GM12872 (cell line): ENCODE data around the gene SPTB.

ENCODE experiments used
- TF ChIP-seq, protein P1 (sequence below): IDR thresholded peaks from 3 replicates; pipeline ENCODE4 v1.5.1; 2011; ENCODE audit warnings: low read depth, mild to moderate bottlenecking, low read length, moderate library complexity; ENCODE audit not compliant: insufficient read depth

Gene SPTB

DNA sequence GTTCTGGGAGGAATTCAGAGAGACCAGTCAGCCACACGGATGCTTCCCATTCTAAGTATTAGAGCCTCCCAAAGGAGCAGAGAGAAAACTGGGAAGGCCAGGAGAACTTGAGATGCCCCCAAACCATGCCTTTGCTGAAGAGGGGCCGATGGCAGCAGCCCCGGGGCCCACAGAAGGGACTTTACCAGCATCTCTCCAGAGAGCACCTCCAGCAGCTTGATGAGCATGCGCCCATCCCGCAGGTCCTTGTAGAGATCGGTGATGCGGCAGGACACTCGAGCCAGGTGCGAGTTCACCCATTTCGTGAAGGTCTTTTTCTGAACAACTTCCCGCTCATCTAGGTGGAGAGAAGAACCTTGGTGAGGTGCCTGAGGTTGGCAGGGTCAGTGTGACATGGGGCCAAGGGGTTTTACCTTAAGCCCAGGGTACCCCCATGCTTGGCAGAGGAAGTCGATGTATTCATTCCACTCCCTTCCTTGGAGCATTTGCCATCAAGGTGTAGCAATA is 74.9 kb downstream of the SPTB start:
- TF ChIP-seq, protein P1, sequence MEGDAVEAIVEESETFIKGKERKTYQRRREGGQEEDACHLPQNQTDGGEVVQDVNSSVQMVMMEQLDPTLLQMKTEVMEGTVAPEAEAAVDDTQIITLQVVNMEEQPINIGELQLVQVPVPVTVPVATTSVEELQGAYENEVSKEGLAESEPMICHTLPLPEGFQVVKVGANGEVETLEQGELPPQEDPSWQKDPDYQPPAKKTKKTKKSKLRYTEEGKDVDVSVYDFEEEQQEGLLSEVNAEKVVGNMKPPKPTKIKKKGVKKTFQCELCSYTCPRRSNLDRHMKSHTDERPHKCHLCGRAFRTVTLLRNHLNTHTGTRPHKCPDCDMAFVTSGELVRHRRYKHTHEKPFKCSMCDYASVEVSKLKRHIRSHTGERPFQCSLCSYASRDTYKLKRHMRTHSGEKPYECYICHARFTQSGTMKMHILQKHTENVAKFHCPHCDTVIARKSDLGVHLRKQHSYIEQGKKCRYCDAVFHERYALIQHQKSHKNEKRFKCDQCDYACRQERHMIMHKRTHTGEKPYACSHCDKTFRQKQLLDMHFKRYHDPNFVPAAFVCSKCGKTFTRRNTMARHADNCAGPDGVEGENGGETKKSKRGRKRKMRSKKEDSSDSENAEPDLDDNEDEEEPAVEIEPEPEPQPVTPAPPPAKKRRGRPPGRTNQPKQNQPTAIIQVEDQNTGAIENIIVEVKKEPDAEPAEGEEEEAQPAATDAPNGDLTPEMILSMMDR = no peak

DNA sequence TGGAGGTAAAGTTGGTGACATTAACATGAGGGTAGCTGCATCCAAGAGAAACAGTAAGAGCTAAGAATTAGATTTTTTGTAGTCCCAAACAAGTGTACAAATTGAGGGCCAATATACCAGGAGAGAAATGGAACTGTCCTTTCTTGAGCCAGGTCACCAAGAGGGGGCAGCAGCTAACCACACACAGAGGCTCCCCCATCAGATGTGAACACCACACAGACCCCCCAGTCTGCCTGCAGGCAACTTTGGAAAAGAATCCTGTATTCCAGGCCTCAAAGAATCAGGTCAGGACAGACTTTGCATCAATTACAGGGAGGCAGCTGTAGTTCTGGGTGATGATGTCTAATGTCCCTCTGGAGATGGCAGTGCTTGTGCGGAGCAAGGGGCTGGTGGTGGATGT is 77.9 kb downstream of the SPTB start:
- TF ChIP-seq, protein P1 = peak; percentile 52; the same call in 2 of the 3 replicates

DNA sequence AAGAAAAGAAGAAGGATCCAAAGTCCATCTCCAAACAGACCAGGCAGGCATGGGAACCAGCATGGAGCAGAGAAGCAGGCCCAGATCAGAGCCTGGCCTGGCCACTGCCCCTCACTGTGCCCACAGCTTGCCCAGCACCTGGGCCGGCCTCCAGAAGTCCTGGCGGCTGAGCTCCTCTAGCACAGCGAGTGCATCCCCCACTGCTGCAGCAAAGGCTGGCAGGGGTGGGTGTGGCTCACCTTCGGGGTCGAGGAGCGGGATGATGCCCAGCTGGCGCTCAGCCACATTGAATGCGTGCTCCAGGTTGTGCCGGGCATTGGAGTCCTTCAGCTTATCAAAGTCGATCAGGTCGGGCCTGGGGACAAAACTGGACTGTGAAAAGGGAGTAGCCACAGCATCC is 78.7 kb downstream of the SPTB start:
- TF ChIP-seq, protein P1 = no peak

DNA sequence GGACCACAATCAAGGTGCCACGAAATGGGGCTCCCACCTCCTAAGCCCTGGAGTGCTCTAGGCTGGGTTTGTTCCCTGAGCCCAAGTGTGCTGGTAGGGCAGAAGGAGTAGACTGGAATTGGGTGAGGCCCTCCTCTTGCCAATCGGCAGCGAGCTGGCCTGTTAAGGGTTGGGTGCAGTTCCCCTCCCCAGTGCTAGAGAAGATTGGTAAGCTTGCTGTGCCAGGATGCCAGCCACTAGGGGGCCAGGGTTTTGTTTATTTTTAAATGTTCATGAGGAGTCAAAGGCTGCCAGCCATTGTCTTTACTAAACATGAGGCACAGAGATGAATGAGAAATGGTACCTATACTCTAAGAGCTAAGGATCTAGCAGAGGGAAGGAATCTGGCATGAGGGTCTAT is 79.7 kb downstream of the SPTB start:
- TF ChIP-seq, protein P1 = peak; percentile 55

DNA sequence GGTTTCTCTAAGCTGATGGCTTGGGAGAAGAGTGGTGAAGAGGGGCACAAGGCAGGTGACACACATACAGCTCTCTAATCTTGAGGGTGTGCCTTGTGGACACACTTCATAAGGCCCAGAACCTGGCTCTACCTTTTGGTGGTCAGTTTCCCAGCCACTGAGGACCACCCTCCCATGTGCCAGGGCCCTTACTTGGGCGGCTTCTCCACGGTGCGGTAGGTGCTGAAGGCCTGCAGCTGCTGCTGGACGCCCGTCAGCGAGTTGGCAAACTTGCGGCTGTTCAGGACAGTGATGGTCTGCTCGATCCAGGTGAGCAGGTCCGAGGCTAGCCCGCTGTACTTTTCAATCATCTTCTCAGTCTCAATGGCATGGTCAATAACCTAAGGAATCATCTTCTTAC is 80.2 kb downstream of the SPTB start:
- TF ChIP-seq, protein P1 = no peak

DNA sequence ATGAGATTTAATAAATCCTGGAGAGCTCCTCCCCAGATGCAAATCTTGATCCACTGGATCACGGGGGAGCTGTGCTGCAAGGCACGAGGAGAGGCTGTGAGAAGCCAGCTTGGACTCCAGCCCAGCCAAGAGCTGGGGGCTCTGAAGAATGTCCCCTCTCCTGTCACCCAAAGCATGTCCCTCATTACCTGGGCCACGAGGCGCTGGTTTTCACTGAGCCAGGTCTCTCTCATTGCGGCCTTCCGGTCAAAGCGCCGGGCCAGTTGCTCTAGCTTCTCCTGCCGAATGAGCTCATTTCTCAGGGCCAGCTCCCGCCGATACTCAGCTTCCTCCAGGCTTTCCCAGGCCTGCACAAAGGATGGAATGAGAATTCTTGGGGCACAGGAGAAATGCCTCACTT is 83.3 kb downstream of the SPTB start:
- TF ChIP-seq, protein P1 = no peak

DNA sequence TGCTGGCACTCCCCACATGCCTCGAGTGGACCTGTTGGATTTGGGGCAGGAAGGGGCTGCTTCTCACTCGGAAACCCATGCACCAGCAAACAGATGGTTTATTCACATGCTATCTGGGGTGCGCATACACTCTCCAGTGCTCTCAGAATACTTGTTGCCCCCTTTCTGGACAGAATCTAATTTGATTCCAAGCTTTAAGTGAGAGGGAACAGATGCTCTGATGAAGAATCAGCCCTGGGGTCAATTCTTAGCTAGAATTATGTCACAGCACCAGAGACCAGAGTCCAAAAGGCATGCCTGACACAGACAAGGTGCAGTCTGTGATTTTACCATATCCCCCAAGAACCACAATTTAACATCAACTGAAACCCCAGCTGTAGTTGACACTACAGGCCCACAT is 83.8 kb downstream of the SPTB start:
- TF ChIP-seq, protein P1 = no peak
